H1 (cell line): ENCODE data around the gene OTOGL. TPM values are rescaled to one million over a fixed set of nuclear protein-coding genes. Genes with fewer than 3 reads are reported as not detected.

Source experiments
- CTCF ChIA-PET: fragments of 300-600 bp; sonication (Branson Sonifier 250); formaldehyde crosslinking; loops from one replicate; lab custom pipeline; 2021; ENCODE audit not compliant: partially characterized antibody; lab: Charles Lee
- POLR2A ChIA-PET: fragments of 300-600 bp; sonication (Branson Sonifier 250); formaldehyde crosslinking; loops from one replicate; lab custom pipeline; 2021; ENCODE audit warnings: inconsistent platforms; ENCODE audit not compliant: partially characterized antibody; lab: Charles Lee
- DNase-seq, 2 experiments: peaks; one replicate each; pipeline versions ENCODE4 v3.0.0 to v3.0.0-alpha.2; 2010 to 2022; ENCODE audit warnings: low spot score in 2 of 2, low read depth in 1 of 2, mixed read lengths in 1 of 2
- FAIRE-seq: peaks from 2 replicates; lab custom pipeline; 2011; peaks lifted over from hg19 to GRCh38; lab: Jason Lieb, UNC
- H2AFZ ChIP-seq: 2 replicates; pipeline ENCODE4 v1.8.1; 2012; ENCODE audit warnings: low read length, inconsistent platforms
- H2AK5ac ChIP-seq: 2 replicates; pipeline ENCODE4 v1.6.1; 2013; ENCODE audit warnings: low read depth, low read length
- H2BK120ac ChIP-seq: replicated peaks from 2 replicates; pipeline ENCODE3; 2013; ENCODE audit warnings: low read depth, low read length, inconsistent platforms
- H2BK12ac ChIP-seq: 2 replicates; pipeline ENCODE4 v1.6.1; 2013; ENCODE audit warnings: low read depth, low read length
- H2BK15ac ChIP-seq: 2 replicates; pipeline ENCODE4 v1.6.1; 2013; ENCODE audit warnings: low read length
- H2BK20ac ChIP-seq: 2 replicates; pipeline ENCODE4 v1.6.1; 2013; ENCODE audit warnings: low read length
- H2BK5ac ChIP-seq: 2 replicates; pipeline ENCODE4 v1.6.1; 2013; ENCODE audit warnings: low read depth, low read length
- H3K14ac ChIP-seq: 2 replicates; pipeline ENCODE4 v1.6.1; 2013; ENCODE audit warnings: inconsistent platforms; ENCODE audit not compliant: insufficient read length
- H3K18ac ChIP-seq: 2 replicates; pipeline ENCODE4 v1.6.1; 2013; ENCODE audit warnings: low read length; ENCODE audit errors: extremely low read depth
- H3K23ac ChIP-seq: 2 replicates; pipeline ENCODE4 v1.6.1; 2013; ENCODE audit warnings: inconsistent platforms; ENCODE audit not compliant: insufficient read length
- H3K23me2 ChIP-seq: 2 replicates; pipeline ENCODE4 v1.6.1; 2013; ENCODE audit warnings: low read depth, low read length
- H3K27ac ChIP-seq: 2 replicates; pipeline ENCODE4 v1.6.1; 2011; ENCODE audit warnings: low read depth, low read length, inconsistent platforms
- H3K27me3 ChIP-seq, 4 experiments: replicated peaks in 1 of 4; 1 replicate in 1 of 4; 2 replicates in 3 of 4; pipeline versions ENCODE4 v1.6.1 to v1.8.1; 2011 to 2013; ENCODE audit warnings: low read length in 3 of 4, mild to moderate bottlenecking in 3 of 4, inconsistent platforms in 2 of 4, mixed read lengths in 2 of 4, moderate library complexity in 1 of 4; ENCODE audit not compliant: control insufficient read depth in 3 of 4, insufficient read depth in 3 of 4; ENCODE audit errors: extremely low read depth in 1 of 4
- H3K36me3 ChIP-seq, 4 experiments: 2 replicates each; pipeline versions ENCODE4 v1.6.1 to v1.8.1; 2011 to 2013; ENCODE audit warnings: mild to moderate bottlenecking in 4 of 4, low read length in 3 of 4, moderate library complexity in 2 of 4, control low read depth in 1 of 4, inconsistent platforms in 1 of 4; ENCODE audit not compliant: insufficient read depth in 4 of 4, control insufficient read depth in 2 of 4
- H3K4ac ChIP-seq: replicated peaks from 2 replicates; pipeline ENCODE3; 2013; ENCODE audit warnings: low read length, low read depth, mixed read lengths, inconsistent platforms; ENCODE audit not compliant: insufficient read length
- H3K4me1 ChIP-seq, 4 experiments: replicated peaks in 1 of 4; 1 replicate in 1 of 4; 2 replicates in 3 of 4; pipeline versions ENCODE4 v1.6.1 to v1.8.1; 2011 to 2013; ENCODE audit warnings: low read length in 3 of 4, inconsistent platforms in 2 of 4, mixed read lengths in 1 of 4; ENCODE audit not compliant: insufficient read depth in 4 of 4, control insufficient read depth in 3 of 4
- H3K4me2 ChIP-seq, 2 experiments: 2 replicates each; pipeline versions ENCODE4 v1.6.1 to v1.8.1; 2011 to 2013; ENCODE audit warnings: low read depth in 2 of 2, low read length in 2 of 2, control low read depth in 1 of 2, inconsistent platforms in 1 of 2, mild to moderate bottlenecking in 1 of 2; ENCODE audit not compliant: insufficient read depth in 1 of 2
- H3K4me3 ChIP-seq, 4 experiments: fragments of 200-600, 300-600 bp in 1 of 4; sonication (generic), shearing (Covaris generic), sonication (Bioruptor Twin) in 1 of 4; 2 replicates each; pipeline versions ENCODE4 v1.5.1 to v1.8.1; 2011 to 2016; ENCODE audit warnings: low read length in 4 of 4, low read depth in 3 of 4, control low read depth in 2 of 4, inconsistent platforms in 2 of 4, mild to moderate bottlenecking in 2 of 4, mixed read lengths in 1 of 4, moderate library complexity in 1 of 4; ENCODE audit not compliant: insufficient read depth in 2 of 4; ENCODE audit errors: extremely low read depth in 1 of 4
- H3K56ac ChIP-seq: replicated peaks from 2 replicates; pipeline ENCODE3; 2013; ENCODE audit warnings: low read depth, mild to moderate bottlenecking, mixed read lengths, low read length, inconsistent platforms; ENCODE audit not compliant: insufficient read length
- H3K79me1 ChIP-seq: 2 replicates; pipeline ENCODE4 v1.6.1; 2013; ENCODE audit warnings: low read depth, low read length, control low read depth
- H3K79me2 ChIP-seq, 2 experiments: 2 replicates each; pipeline versions ENCODE4 v1.6.1 to v1.8.1; 2012 to 2013; ENCODE audit warnings: low read length in 2 of 2, mild to moderate bottlenecking in 2 of 2, inconsistent platforms in 1 of 2; ENCODE audit not compliant: insufficient read depth in 2 of 2, control insufficient read depth in 1 of 2
- H3K9ac ChIP-seq, 4 experiments: replicated peaks in 1 of 4; 1 replicate in 1 of 4; 2 replicates in 3 of 4; pipeline versions ENCODE4 v1.6.1 to v1.8.1; 2011 to 2013; ENCODE audit warnings: low read depth in 3 of 4, low read length in 3 of 4, control low read depth in 2 of 4, mild to moderate bottlenecking in 2 of 4, moderate library complexity in 2 of 4, inconsistent platforms in 1 of 4; ENCODE audit errors: extremely low read depth in 1 of 4
- H3K9me3 ChIP-seq, 2 experiments: 2 replicates each; pipeline versions ENCODE4 v1.6.1 to v1.8.1; 2012 to 2013; ENCODE audit warnings: mild to moderate bottlenecking in 2 of 2, moderate library complexity in 2 of 2, control low read depth in 1 of 2, inconsistent platforms in 1 of 2, low read depth in 1 of 2, low read length in 1 of 2, mixed read lengths in 1 of 2; ENCODE audit not compliant: insufficient read depth in 2 of 2
- H4K20me1 ChIP-seq, 2 experiments: replicated peaks in 1 of 2; 2 replicates each; pipeline versions ENCODE3 to v1.8.1; 2011 to 2013; ENCODE audit warnings: inconsistent platforms in 2 of 2, low read length in 2 of 2, mild to moderate bottlenecking in 1 of 2; ENCODE audit not compliant: insufficient read depth in 2 of 2, control insufficient read depth in 1 of 2
- H4K5ac ChIP-seq: 2 replicates; pipeline ENCODE4 v1.6.1; 2013; ENCODE audit warnings: low read length, low read depth, mixed read lengths, inconsistent platforms; ENCODE audit not compliant: insufficient read length
- H4K8ac ChIP-seq: 2 replicates; pipeline ENCODE4 v1.8.0; 2013; ENCODE audit warnings: mild to moderate bottlenecking, moderate library complexity, low read length, inconsistent platforms; ENCODE audit not compliant: insufficient read depth; ENCODE audit errors: extremely low read depth
- H4K91ac ChIP-seq: replicated peaks from 2 replicates; pipeline ENCODE3; 2013; ENCODE audit warnings: low read length, mixed read lengths, inconsistent platforms; ENCODE audit not compliant: insufficient read length
- CEBPB ChIP-seq: IDR thresholded peaks from 2 replicates; pipeline ENCODE4 v1.6.1; 2012; ENCODE audit warnings: low read depth, low read length
- RXRA ChIP-seq: IDR thresholded peaks from 2 replicates; pipeline ENCODE4 v1.6.1; 2011; ENCODE audit warnings: low read depth, mild to moderate bottlenecking, low read length, moderate library complexity; ENCODE audit not compliant: insufficient read depth
- USF2 ChIP-seq: IDR thresholded peaks from 2 replicates; pipeline ENCODE4 v1.6.1; 2011; ENCODE audit warnings: low read length, improper control_type of control experiment
- WGBS, 2 experiments: shearing (Covaris generic) in 1 of 2; methylation state at CpG; one replicate each; pipeline versions ENCODE4 v1.1.6 to v1.1.7; 2013 to 2015; ENCODE audit warnings: low lambda C conversion rate in 2 of 2, mixed read lengths in 2 of 2, inconsistent platforms in 1 of 2, low coverage in 1 of 2, missing lambda C conversion rate in 1 of 2; ENCODE audit not compliant: insufficient replicate concordance in 2 of 2, insufficient coverage in 1 of 2, insufficient read length in 1 of 2; ENCODE audit errors: extremely low coverage in 1 of 2, missing lambda C conversion rate in 1 of 2; 5-methylcytosine and 5-hydroxymethylcytosine counted together
- polyA plus RNA-seq, 7 experiments: library from polyadenylated mRNA; depleted of rRNA in 3 of 7; stranded (reverse) in 5 of 7; unstranded in 2 of 7; fragments of >200 nt in 5 of 7; fragments of 200-250 nt in 2 of 7; gene quantifications; 1 replicate in 5 of 7; 2 replicates in 1 of 7; 4 replicates in 1 of 7; pipeline versions ENCODE4 v1.2.1 to v1.2.3, GENCODE V29; 2011 to 2013; ENCODE audit warnings: missing spikeins in 2 of 7, mixed read lengths in 2 of 7
- total RNA-seq: library from RNA; stranded (reverse); fragmentation: NEBNext Ultra II Directional; extraction: Animal tissue kit (Norgen Biotek cat#: 25700); gene quantifications from 2 replicates; pipeline ENCODE4 v1.2.1, GENCODE V29; 2021

OTOGL gene
- total and polyA plus RNA-seq, 2 of the 8 experiments (the other 6 are each of a cell fraction or from before 2014, with no cell fraction given), result 0.12 to 0.17 TPM

- Histone ChIP-seq H3K4me3 (no peak overlapping the region), H3K79me1 (no peaks in the 10 kb centered on the region), H3K9ac (no peak overlapping the region), H2AK5ac (no peak overlapping the region), H4K8ac (no peak overlapping the region), H3K36me3 (no peaks in the 10 kb centered on the region; a peak in 1 of 8 replicates), H2BK15ac (no peak overlapping the region), H3K23me2 (no peaks in the 10 kb centered on the region), H3K14ac (no peak overlapping the region), H2BK120ac (no peak overlapping the region), H3K27ac (no peak overlapping the region), H2AFZ (no peak overlapping the region), H2BK20ac (no peak overlapping the region), H3K79me2 (no peaks in the 10 kb centered on the region), H3K23ac (no peak overlapping the region), H4K20me1 (no peaks in the 10 kb centered on the region), H3K56ac (no peak overlapping the region), H3K9me3 (no peaks in the 10 kb centered on the region), H3K27me3 (no peaks in the 10 kb centered on the region), H4K91ac (no peak overlapping the region), H4K5ac (no peak overlapping the region), H3K18ac (no peak overlapping the region), H2BK12ac (no peak overlapping the region), H2BK5ac (no peak overlapping the region), H3K4me1 (no peaks in the 10 kb centered on the region), H3K4me2 (no peak overlapping the region), H3K4ac (no peak overlapping the region)
- ChIA-PET POLR2A (no interaction called here), CTCF (no interaction called here)
- FAIRE-seq (no peak), DNase-seq (no peak)
- TF ChIP-seq USF2 (no peak), RXRA (no peak), CEBPB (no peak)
- WGBS, 2 experiments, result 93% methylated on average over 8 of the region's 8 CpGs; no CpG with 5 or more reads in 1 of the 2 experiments
These were observed 282.9 kb downstream of the OTOGL start for GRCh38 chr12:80382254-80382653.
